ENCODE results near the gene GBF1.

DNA sequence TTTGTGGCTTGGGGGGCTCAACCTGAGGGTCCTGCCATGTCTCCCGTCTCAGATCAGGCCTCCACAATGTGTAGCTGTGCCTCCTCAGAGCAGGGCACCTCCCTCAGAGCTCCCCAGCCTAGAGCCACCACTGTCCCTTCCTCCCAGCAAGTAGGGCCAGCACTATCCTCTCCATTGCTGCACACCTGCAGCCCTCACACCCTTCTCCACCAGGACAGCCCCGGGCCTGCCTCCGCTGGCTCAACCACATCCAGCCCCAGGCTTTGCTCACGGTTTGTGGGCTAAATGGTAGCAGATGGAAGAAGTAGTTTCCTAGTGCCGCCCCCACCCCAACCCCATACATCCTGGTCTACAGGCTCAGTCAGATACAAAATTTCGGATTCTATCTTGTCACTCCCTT, 160.3 kb downstream of the GBF1 start:
- TF ChIP-seq GATA2 (IDR thresholded peaks at IDR 0.05; ENCODE audit: low read depth, low read length) = no peak
- TF ChIP-seq GATA3 (IDR thresholded peaks at IDR 0.05; ENCODE audit: low read depth, low read length) = no peak

Measured in SH-SY5Y (cell line).